HCT116 (cell line): ENCODE results near the gene LRRIQ1. TPM values are rescaled to one million over a fixed set of nuclear protein-coding genes. Genes with fewer than 3 reads are reported as not detected.

Source experiments
- ATAC-seq: fragments of 200-7000 bp; cut with Tn5 transposase; 2 replicates; pipeline ENCODE4 v1.9.1; 2020; ENCODE audit warnings: mild to moderate bottlenecking, moderate library complexity
- BruUV-seq: library from RNA; stranded (reverse); fragments of 400-500 nt; replicated peaks from 2 replicates; lab custom pipeline; 2021; lab: Mats Ljungman, UMichigan
- CTCF ChIA-PET: fragments of 300-600 bp; sonication (Branson Sonifier 250); formaldehyde crosslinking; loops from one replicate; lab custom pipeline; 2021; ENCODE audit warnings: antibody characterized with exemption; lab: Charles Lee
- POLR2A ChIA-PET: fragments of 300-600, 350-600 bp; sonication (Branson Sonifier 250); formaldehyde crosslinking; loops from one replicate; lab custom pipeline; 2021; ENCODE audit warnings: antibody characterized with exemption; lab: Charles Lee
- RAD21 ChIA-PET, 2 experiments: fragments of 300-600 bp; sonication (Branson Sonifier 250); formaldehyde crosslinking; loops; one replicate each; lab custom pipeline; 2023; ENCODE audit warnings: low total read pairs in 2 of 2; ENCODE audit not compliant: uncharacterized antibody in 2 of 2, unreplicated experiment in 2 of 2, low non-redundant PET in 1 of 2; lab: Charles Lee
- DNase-seq: peaks from one replicate; pipeline ENCODE4 v3.0.0-alpha.2; 2010; ENCODE audit warnings: low read depth, low spot score
- H2AFZ ChIP-seq: fragments of 200-600 bp; shearing (Covaris generic), sonication (generic); 2 replicates; pipeline ENCODE4 v1.6.1; 2017; ENCODE audit warnings: low read depth, mixed run types, mixed read lengths, antibody characterized with exemption, low read length; ENCODE audit not compliant: poor library complexity, severe bottlenecking
- H3K27ac ChIP-seq: 2 replicates; pipeline ENCODE4 v1.5.1; 2012; ENCODE audit warnings: low read depth, low read length
- H3K27me3 ChIP-seq: fragments of 200-600 bp; sonication (generic); 2 replicates; pipeline ENCODE4 v1.6.1; 2016; ENCODE audit warnings: mixed run types, low read length, mixed read lengths; ENCODE audit not compliant: insufficient read depth
- H3K36me3 ChIP-seq, 2 experiments: fragments of 200-500 bp in 1 of 2; fragments of 200-600 bp in 1 of 2; sonication (Bioruptor generic) in 1 of 2; sonication (generic) in 1 of 2; 2 replicates each; pipeline versions ENCODE4 v1.5.1 to v1.6.1; 2014 to 2016; ENCODE audit warnings: low read length in 2 of 2, inconsistent platforms in 1 of 2, mixed read lengths in 1 of 2, mixed run types in 1 of 2; ENCODE audit not compliant: insufficient read depth in 2 of 2, control insufficient read depth in 1 of 2
- H3K4me1 ChIP-seq, 2 experiments: fragments of 200-600 bp in 1 of 2; sonication (generic) in 1 of 2; 2 replicates each; pipeline versions ENCODE4 v1.5.1 to v1.6.1; 2012 to 2017; ENCODE audit warnings: low read length in 2 of 2, inconsistent platforms in 1 of 2, mild to moderate bottlenecking in 1 of 2, mixed read lengths in 1 of 2, mixed run types in 1 of 2, moderate library complexity in 1 of 2; ENCODE audit not compliant: insufficient read depth in 2 of 2, control insufficient read depth in 1 of 2
- H3K4me2 ChIP-seq: fragments of 200-600 bp; sonication (generic); 2 replicates; pipeline ENCODE4 v1.6.1; 2017; ENCODE audit warnings: mixed run types, low read length, mixed read lengths
- H3K4me3 ChIP-seq, 2 experiments: fragments of 200-600 bp in 1 of 2; sonication (generic) in 1 of 2; replicated peaks in 1 of 2; 2 replicates each; pipeline ENCODE4 v1.5.1; 2011 to 2016; ENCODE audit warnings: low read length in 2 of 2, control low read depth in 1 of 2, low read depth in 1 of 2, mild to moderate bottlenecking in 1 of 2, mixed read lengths in 1 of 2, mixed run types in 1 of 2
- H3K79me2 ChIP-seq: fragments of 200-600 bp; sonication (generic); 2 replicates; pipeline ENCODE4 v1.6.1; 2017; ENCODE audit warnings: mild to moderate bottlenecking, mixed run types, low read length, moderate library complexity, mixed read lengths; ENCODE audit not compliant: insufficient read depth
- H3K9ac ChIP-seq: fragments of 200-600 bp; sonication (generic); 2 replicates; pipeline ENCODE4 v1.6.1; 2016; ENCODE audit warnings: low read length, mixed read lengths
- H3K9me2 ChIP-seq: fragments of 200-600 bp; sonication (generic), shearing (Covaris generic); 2 replicates; pipeline ENCODE4 v1.6.1; 2017; ENCODE audit warnings: mixed run types, mild to moderate bottlenecking, moderate library complexity; ENCODE audit not compliant: insufficient read depth
- H3K9me3 ChIP-seq, 2 experiments: fragments of 200-500 bp in 1 of 2; fragments of 200-600 bp in 1 of 2; sonication (Bioruptor generic) in 1 of 2; sonication (generic) in 1 of 2; 2 replicates each; pipeline ENCODE4 v1.6.1; 2014 to 2017; ENCODE audit warnings: low read length in 2 of 2, mixed read lengths in 2 of 2, inconsistent platforms in 1 of 2, low read depth in 1 of 2, mild to moderate bottlenecking in 1 of 2, mixed run types in 1 of 2, moderate library complexity in 1 of 2; ENCODE audit not compliant: control insufficient read depth in 1 of 2, insufficient read depth in 1 of 2
- H4K20me1 ChIP-seq: fragments of 200-600 bp; sonication (generic), shearing (Covaris generic); 2 replicates; pipeline ENCODE4 v1.6.1; 2017; ENCODE audit warnings: mixed run types, mild to moderate bottlenecking, moderate library complexity; ENCODE audit not compliant: insufficient read depth
- CBX3 ChIP-seq: IDR thresholded peaks from 2 replicates; pipeline ENCODE4 v1.6.1; 2012; ENCODE audit warnings: low read depth
- EGR1 ChIP-seq: IDR thresholded peaks from 2 replicates; pipeline ENCODE4 v1.6.1; 2012; ENCODE audit warnings: low read depth
- JUND ChIP-seq: IDR thresholded peaks from 2 replicates; pipeline ENCODE4 v1.6.1; 2012
- MAX ChIP-seq: IDR thresholded peaks from 2 replicates; pipeline ENCODE4 v1.6.1; 2012
- SIN3A ChIP-seq: IDR thresholded peaks from 2 replicates; pipeline ENCODE4 v1.6.1; 2012; ENCODE audit warnings: low read depth
- TCF7L2 ChIP-seq: IDR thresholded peaks from 2 replicates; pipeline ENCODE4 v1.7.0; 2011; ENCODE audit warnings: borderline replicate concordance, inconsistent platforms; ENCODE audit not compliant: insufficient read depth, insufficient read length; ENCODE audit errors: extremely low read depth
- YY1 ChIP-seq: IDR thresholded peaks from 2 replicates; pipeline ENCODE4 v1.6.1; 2011; ENCODE audit warnings: low read length, low read depth, moderate library complexity, mild to moderate bottlenecking; ENCODE audit not compliant: insufficient replicate concordance; ENCODE audit errors: extremely low read depth
- ZNF274 ChIP-seq: fragments of 200-500 bp; sonication (Bioruptor generic); IDR thresholded peaks from 2 replicates; pipeline ENCODE4 v1.6.1; 2014; ENCODE audit warnings: mild to moderate bottlenecking, low read depth, low read length, inconsistent platforms
- intact Hi-C: fragments of 100-400 bp; cut with micrococcal nuclease; formaldehyde crosslinking; loops from 2 replicates; pipeline ENCODE4 v1.10.0; 2022
- total RNA-seq: library from RNA; stranded (reverse); gene quantifications from one replicate; pipeline ENCODE4 v1.2.1, GENCODE V29; 2021; ENCODE audit not compliant: unreplicated experiment
- TF ChIP-seq, protein P1 (sequence below): IDR thresholded peaks from 2 replicates; pipeline ENCODE4 v1.6.1; 2012
- TF ChIP-seq, protein P2 (sequence below), 3 experiments: fragments of 200-600 bp in 1 of 3; sonication (generic) in 1 of 3; IDR thresholded peaks in 2 of 3; conservative IDR thresholded peaks in 1 of 3; 2 replicates each; pipeline ENCODE4 v1.5.1; 2012 to 2017; ENCODE audit warnings: low read depth in 2 of 3, low read length in 2 of 3, antibody characterized with exemption in 1 of 3, borderline replicate concordance in 1 of 3, control low read depth in 1 of 3, mild to moderate bottlenecking in 1 of 3, mixed read lengths in 1 of 3, mixed run types in 1 of 3, moderate library complexity in 1 of 3; ENCODE audit not compliant: insufficient read depth in 1 of 3
- TF ChIP-seq, protein P3 (sequence below): IDR thresholded peaks from 2 replicates; pipeline ENCODE4 v1.6.1; 2012; ENCODE audit warnings: low read depth

LRRIQ1 gene
- total RNA-seq, 1 experiment from 2014 or later = 0.89 TPM

DNA sequence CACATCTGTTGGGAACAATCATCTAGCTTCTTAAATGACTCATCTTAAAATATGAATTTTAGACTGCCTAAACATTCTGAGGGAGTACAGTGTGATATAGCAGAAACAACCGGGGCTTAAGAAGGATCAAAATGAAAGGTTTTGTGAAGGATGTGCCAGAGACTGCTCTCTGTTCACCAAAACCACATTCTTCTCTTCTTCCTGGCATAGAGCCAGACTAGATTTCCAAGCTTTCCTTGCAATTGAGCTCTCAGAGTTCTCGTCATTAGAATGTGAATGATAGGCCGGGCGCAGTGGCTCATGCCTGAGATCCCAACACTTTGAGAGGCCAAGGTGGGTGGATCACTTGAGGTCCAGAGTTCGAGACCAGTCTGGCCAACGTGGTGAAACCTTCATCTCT lies 94.5 kb downstream of the LRRIQ1 start (continued):
- TF ChIP-seq MAX (no peak), SIN3A (no peak)

- intact Hi-C loops = no loop called here
- no peak overlapping the region for H3K4me3 ChIP-seq
- no peak overlapping the region for H3K4me2 ChIP-seq
- no peak for TF ChIP-seq YY1
- TF ChIP-seq SIN3A = no peak
- TF ChIP-seq, protein P1, sequence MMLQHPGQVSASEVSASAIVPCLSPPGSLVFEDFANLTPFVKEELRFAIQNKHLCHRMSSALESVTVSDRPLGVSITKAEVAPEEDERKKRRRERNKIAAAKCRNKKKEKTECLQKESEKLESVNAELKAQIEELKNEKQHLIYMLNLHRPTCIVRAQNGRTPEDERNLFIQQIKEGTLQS = no peak
- POLR2A ChIA-PET = no interaction called here
- H3K4me1 ChIP-seq = 0 out of 4 replicates have a peak, but pooled peaks cover 0 to 4% of the 10 kb centered on the region in 2 experiments
- no peaks in the 10 kb centered on the region for H3K9me3 ChIP-seq
- H4K20me1 ChIP-seq = no peaks in the 10 kb centered on the region
- CTCF ChIA-PET = no interaction called here
- no peaks in the 10 kb centered on the region for H3K27me3 ChIP-seq
- H3K9ac ChIP-seq = no peak overlapping the region
- H3K79me2 ChIP-seq = no peaks in the 10 kb centered on the region
- no peaks in the 10 kb centered on the region for H3K36me3 ChIP-seq
- no peaks in the 10 kb centered on the region for H3K9me2 ChIP-seq
- RAD21 ChIA-PET = no interaction called here
- no peak overlapping the region for H3K27ac ChIP-seq
- ATAC-seq (no peak), DNase-seq (no peak)
- BruUV-seq = no TSS peak
- H2AFZ ChIP-seq = peak overlapping the region; percentile 55
Observed at GRCh38 chr12:85138833-85139232, 102.7 kb downstream of the LRRIQ1 start.

DNA sequence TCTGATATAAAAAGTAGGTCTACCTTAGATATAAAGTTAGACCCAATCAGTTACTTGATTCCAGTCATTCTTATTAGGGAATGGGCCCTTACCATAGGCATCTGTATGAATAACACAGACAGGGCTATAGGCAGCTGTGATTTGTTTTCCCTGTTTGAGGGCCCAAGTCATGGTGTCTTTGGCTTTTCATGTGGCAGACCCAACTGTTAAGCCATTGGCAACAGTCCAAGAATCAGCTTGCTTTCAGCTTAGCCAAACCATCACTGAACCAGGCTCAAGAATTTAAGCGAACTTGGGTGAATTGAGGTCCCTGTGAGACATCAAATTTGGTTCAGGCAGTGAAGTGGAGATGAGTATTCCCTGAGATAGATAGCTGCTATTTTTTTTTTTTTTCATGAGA lies 111.2 kb downstream of the LRRIQ1 start:
- H3K9ac ChIP-seq = no peak overlapping the region
- no peak overlapping the region for H2AFZ ChIP-seq
- no peak overlapping the region for H3K4me3 ChIP-seq
- no peaks in the 10 kb centered on the region for H4K20me1 ChIP-seq
- H3K79me2 ChIP-seq = no peaks in the 10 kb centered on the region
- intact Hi-C loops = no loop called here
- RAD21 ChIA-PET = no interaction called here
- H3K36me3 ChIP-seq = no peaks in the 10 kb centered on the region
- H3K9me2 ChIP-seq = no peaks in the 10 kb centered on the region
- H3K27ac ChIP-seq = no peak overlapping the region
- no TSS peak for BruUV-seq
- H3K4me1 ChIP-seq = no peaks in the 10 kb centered on the region
- ATAC-seq (no peak), DNase-seq (no peak)
- CTCF ChIA-PET = interaction anchor here (1.0 kb wide), 1 partner anchor 302 kb away, joined by 3 read pairs; no protein-coding TSS in a partner anchor
- POLR2A ChIA-PET = no interaction called here
- no peaks in the 10 kb centered on the region for H3K9me3 ChIP-seq
- H3K4me2 ChIP-seq = no peak overlapping the region
- H3K27me3 ChIP-seq = no peaks in the 10 kb centered on the region
- TF ChIP-seq CBX3 (no peak), EGR1 (no peak), TCF7L2 (no peak), ZNF274 (no peak), MAX (no peak), JUND (no peak)
- TF ChIP-seq, protein P1 = no peak
- TF ChIP-seq, protein P2, sequence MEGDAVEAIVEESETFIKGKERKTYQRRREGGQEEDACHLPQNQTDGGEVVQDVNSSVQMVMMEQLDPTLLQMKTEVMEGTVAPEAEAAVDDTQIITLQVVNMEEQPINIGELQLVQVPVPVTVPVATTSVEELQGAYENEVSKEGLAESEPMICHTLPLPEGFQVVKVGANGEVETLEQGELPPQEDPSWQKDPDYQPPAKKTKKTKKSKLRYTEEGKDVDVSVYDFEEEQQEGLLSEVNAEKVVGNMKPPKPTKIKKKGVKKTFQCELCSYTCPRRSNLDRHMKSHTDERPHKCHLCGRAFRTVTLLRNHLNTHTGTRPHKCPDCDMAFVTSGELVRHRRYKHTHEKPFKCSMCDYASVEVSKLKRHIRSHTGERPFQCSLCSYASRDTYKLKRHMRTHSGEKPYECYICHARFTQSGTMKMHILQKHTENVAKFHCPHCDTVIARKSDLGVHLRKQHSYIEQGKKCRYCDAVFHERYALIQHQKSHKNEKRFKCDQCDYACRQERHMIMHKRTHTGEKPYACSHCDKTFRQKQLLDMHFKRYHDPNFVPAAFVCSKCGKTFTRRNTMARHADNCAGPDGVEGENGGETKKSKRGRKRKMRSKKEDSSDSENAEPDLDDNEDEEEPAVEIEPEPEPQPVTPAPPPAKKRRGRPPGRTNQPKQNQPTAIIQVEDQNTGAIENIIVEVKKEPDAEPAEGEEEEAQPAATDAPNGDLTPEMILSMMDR (IDR thresholded peaks at IDR 0.05 in 2 of 3, conservative IDR thresholded peaks at IDR 0.05 in 1 of 3; ENCODE audit: borderline replicate concordance in 1 of 3, insufficient read depth in 1 of 3, low read depth in 2 of 3, low read length in 2 of 3) = no peak
- TF ChIP-seq, protein P3, sequence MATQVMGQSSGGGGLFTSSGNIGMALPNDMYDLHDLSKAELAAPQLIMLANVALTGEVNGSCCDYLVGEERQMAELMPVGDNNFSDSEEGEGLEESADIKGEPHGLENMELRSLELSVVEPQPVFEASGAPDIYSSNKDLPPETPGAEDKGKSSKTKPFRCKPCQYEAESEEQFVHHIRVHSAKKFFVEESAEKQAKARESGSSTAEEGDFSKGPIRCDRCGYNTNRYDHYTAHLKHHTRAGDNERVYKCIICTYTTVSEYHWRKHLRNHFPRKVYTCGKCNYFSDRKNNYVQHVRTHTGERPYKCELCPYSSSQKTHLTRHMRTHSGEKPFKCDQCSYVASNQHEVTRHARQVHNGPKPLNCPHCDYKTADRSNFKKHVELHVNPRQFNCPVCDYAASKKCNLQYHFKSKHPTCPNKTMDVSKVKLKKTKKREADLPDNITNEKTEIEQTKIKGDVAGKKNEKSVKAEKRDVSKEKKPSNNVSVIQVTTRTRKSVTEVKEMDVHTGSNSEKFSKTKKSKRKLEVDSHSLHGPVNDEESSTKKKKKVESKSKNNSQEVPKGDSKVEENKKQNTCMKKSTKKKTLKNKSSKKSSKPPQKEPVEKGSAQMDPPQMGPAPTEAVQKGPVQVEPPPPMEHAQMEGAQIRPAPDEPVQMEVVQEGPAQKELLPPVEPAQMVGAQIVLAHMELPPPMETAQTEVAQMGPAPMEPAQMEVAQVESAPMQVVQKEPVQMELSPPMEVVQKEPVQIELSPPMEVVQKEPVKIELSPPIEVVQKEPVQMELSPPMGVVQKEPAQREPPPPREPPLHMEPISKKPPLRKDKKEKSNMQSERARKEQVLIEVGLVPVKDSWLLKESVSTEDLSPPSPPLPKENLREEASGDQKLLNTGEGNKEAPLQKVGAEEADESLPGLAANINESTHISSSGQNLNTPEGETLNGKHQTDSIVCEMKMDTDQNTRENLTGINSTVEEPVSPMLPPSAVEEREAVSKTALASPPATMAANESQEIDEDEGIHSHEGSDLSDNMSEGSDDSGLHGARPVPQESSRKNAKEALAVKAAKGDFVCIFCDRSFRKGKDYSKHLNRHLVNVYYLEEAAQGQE = no peak
